OCI-LY3 (cell line): ENCODE data around the gene MTA1.

Experiments
- EZH2phosphoT487 ChIP-seq: fragments of 200-600 bp; shearing (Covaris generic); IDR thresholded peaks from 2 replicates; pipeline ENCODE4 v1.6.1; 2018; ENCODE audit warnings: antibody characterized with exemption, mixed run types, low read depth
- TF ChIP-seq, protein P1 (sequence below): fragments of 200-600, 300-600 bp; sonication (generic); IDR thresholded peaks from 2 replicates; pipeline ENCODE4 v1.5.1; 2014; ENCODE audit warnings: antibody characterized with exemption, low read length, low read depth

DNA sequence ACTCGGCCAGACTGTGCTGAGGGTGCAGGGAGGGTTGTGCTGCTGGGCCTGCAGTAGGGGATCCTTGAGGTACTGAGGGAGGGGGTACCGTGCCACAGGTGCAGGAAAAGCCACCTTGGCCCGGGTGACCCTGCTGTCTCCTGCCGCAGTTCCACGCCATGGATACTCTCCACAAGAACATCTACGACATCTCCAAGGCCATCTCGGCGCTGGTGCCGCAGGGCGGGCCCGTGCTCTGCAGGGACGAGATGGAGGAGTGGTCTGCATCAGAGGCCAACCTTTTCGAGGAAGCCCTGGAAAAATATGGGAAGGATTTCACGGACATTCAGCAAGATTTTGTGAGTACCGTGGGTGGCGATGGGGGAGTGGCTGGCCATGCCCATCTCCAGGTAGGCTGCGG, 41.0 kb downstream of the MTA1 start:
- TF ChIP-seq, protein P1, sequence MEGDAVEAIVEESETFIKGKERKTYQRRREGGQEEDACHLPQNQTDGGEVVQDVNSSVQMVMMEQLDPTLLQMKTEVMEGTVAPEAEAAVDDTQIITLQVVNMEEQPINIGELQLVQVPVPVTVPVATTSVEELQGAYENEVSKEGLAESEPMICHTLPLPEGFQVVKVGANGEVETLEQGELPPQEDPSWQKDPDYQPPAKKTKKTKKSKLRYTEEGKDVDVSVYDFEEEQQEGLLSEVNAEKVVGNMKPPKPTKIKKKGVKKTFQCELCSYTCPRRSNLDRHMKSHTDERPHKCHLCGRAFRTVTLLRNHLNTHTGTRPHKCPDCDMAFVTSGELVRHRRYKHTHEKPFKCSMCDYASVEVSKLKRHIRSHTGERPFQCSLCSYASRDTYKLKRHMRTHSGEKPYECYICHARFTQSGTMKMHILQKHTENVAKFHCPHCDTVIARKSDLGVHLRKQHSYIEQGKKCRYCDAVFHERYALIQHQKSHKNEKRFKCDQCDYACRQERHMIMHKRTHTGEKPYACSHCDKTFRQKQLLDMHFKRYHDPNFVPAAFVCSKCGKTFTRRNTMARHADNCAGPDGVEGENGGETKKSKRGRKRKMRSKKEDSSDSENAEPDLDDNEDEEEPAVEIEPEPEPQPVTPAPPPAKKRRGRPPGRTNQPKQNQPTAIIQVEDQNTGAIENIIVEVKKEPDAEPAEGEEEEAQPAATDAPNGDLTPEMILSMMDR: no peak
- no peak for TF ChIP-seq EZH2phosphoT487
